Sigmoid colon (tissue), 7 donors: ENCODE data around the gene SMYD3. TPM values are rescaled to one million over a fixed set of nuclear protein-coding genes. Genes with fewer than 3 reads are reported as not detected.

Experiments
- DNase-seq: peaks from one replicate; pipeline ENCODE4 v3.0.0-alpha.2; 2019
- H3K27ac ChIP-seq, 4 donors: fragments of 200-600 bp; sonication (generic); one replicate each; pipeline ENCODE4 v1.5.1; 2016 to 2019; ENCODE audit warnings: mild to moderate bottlenecking in 1 of 4
- H3K27me3 ChIP-seq, 3 donors: fragments of 200-600 bp; sonication (generic); one replicate each; pipeline ENCODE4 v1.5.1; 2019; ENCODE audit warnings: mild to moderate bottlenecking in 1 of 3
- H3K36me3 ChIP-seq, 4 donors: fragments of 200-600 bp; sonication (generic); one replicate each; pipeline ENCODE4 v1.5.1; 2016 to 2019
- H3K4me1 ChIP-seq, 4 donors: fragments of 200-600 bp; sonication (generic); one replicate each; pipeline ENCODE4 v1.5.1; 2017 to 2019
- H3K4me3 ChIP-seq, 4 donors: fragments of 200-600 bp; sonication (generic); one replicate each; pipeline ENCODE4 v1.5.1; 2017 to 2019; ENCODE audit warnings: mild to moderate bottlenecking in 2 of 4, moderate library complexity in 1 of 4
- H3K9me3 ChIP-seq, 4 donors: fragments of 200-600 bp in 3 of 4; sonication (generic) in 3 of 4; one replicate each; pipeline versions ENCODE4 v1.5.1 to v1.6.1; 2013 to 2019
- CTCF ChIP-seq, 4 experiments: fragments of 450-650 bp in 3 of 4; fragments of 200-600 bp in 1 of 4; IDR thresholded peaks; one replicate each; pipeline ENCODE4 v1.5.1; 2016 to 2019; ENCODE audit warnings: antibody characterized with exemption in 4 of 4, mild to moderate bottlenecking in 3 of 4, moderate library complexity in 2 of 4
- EP300 ChIP-seq, 4 donors: sonication (generic); formaldehyde crosslinking; IDR thresholded peaks; one replicate each; pipeline ENCODE4 v1.6.1; 2017; ENCODE audit warnings: antibody characterized with exemption in 4 of 4
- POLR2A ChIP-seq, 2 donors: fragments of 450-650 bp; IDR thresholded peaks; one replicate each; pipeline ENCODE4 v1.6.1; 2016; ENCODE audit warnings: antibody characterized with exemption in 2 of 2, mild to moderate bottlenecking in 2 of 2, moderate library complexity in 2 of 2
- POLR2AphosphoS5 ChIP-seq, 4 donors: sonication (generic); formaldehyde crosslinking; IDR thresholded peaks; one replicate each; pipeline ENCODE4 v1.6.1; 2017; ENCODE audit warnings: antibody characterized with exemption in 4 of 4
- WGBS, 2 donors: extraction: QIAGEN DNeasy Blood & Tissue Kit; methylation state at CpG; one replicate each; pipeline ENCODE4 v1.1.7; 2013; 5-methylcytosine and 5-hydroxymethylcytosine counted together
- intact Hi-C: fragments of 100-400 bp; cut with DNase I; formaldehyde crosslinking; loops from one replicate; pipeline ENCODE4 v1.15.1; 2023
- polyA plus RNA-seq, 3 donors: library from polyadenylated mRNA; stranded (reverse); fragments of 200-250 nt; gene quantifications; one replicate each; pipeline ENCODE4 v1.2.3, GENCODE V29; 2013
- total RNA-seq, 4 donors: library from RNA; depleted of rRNA; stranded (reverse); fragments of >200 nt; gene quantifications; one replicate each; pipeline ENCODE4 v1.1.0, GENCODE V29; 2016
- donor health status: healthy with polysubstance abuse.
- donor health status: Bipolar disorder and iron deficiency.
- donor health status: healthy.

Gene SMYD3
- total and polyA plus RNA-seq, 7 donors: 8.7 to 23.8 (median 17.1) TPM

- no peak overlapping the region for H3K4me3 ChIP-seq
- no peak overlapping the region for H3K27ac ChIP-seq
- no peaks in the 10 kb centered on the region for H3K9me3 ChIP-seq
- no peaks in the 10 kb centered on the region for H3K4me1 ChIP-seq
- no peaks in the 10 kb centered on the region for H3K27me3 ChIP-seq
- no peak for DNase-seq
- H3K36me3 ChIP-seq: no peaks in the 10 kb centered on the region
- WGBS, 2 donors: 76 to 77% methylated on average over 5 of the region's 5 CpGs
- intact Hi-C loops: no loop called here
- TF ChIP-seq POLR2AphosphoS5 (IDR thresholded peaks at IDR 0.05) (no peak), POLR2A (IDR thresholded peaks at IDR 0.05) (no peak), CTCF (IDR thresholded peaks at IDR 0.05) (no peak), EP300 (IDR thresholded peaks at IDR 0.05) (no peak)
These were observed 338.1 kb downstream of the SMYD3 start for GRCh38 chr1:246169019-246169418.

GRCh38 chr1:246166841-246167240 is 340.2 kb downstream of the SMYD3 start:
- 54 to 91% methylated on average over 11 of the region's 11 CpGs for WGBS, 2 donors

GRCh38 chr1:246165826-246166709 is 341.0 kb downstream of the SMYD3 start:
- TF ChIP-seq CTCF (IDR thresholded peaks at IDR 0.05) (no peak), POLR2AphosphoS5 (IDR thresholded peaks at IDR 0.05) (no peak), POLR2A (IDR thresholded peaks at IDR 0.05) (no peak), EP300 (IDR thresholded peaks at IDR 0.05) (no peak)
- Histone ChIP-seq H3K27ac (no peak overlapping the region), H3K4me3 (no peak overlapping the region), H3K36me3 (no peaks in the 10 kb centered on the region), H3K9me3 (no peaks in the 10 kb centered on the region), H3K27me3 (no peaks in the 10 kb centered on the region), H3K4me1 (no peaks in the 10 kb centered on the region)
- DNase-seq: no peak
- 25 to 67% methylated on average over 7 of the region's 7 CpGs for WGBS, 2 donors
- intact Hi-C loops: no loop called here

More at GRCh38 chr1:246166841-246167240, 340.2 kb downstream of the SMYD3 start:
- no peak overlapping the region for H3K27ac ChIP-seq
- intact Hi-C loops: no loop called here
- no peaks in the 10 kb centered on the region for H3K9me3 ChIP-seq
- H3K4me3 ChIP-seq: no peak overlapping the region
- no peak for DNase-seq
- no peaks in the 10 kb centered on the region for H3K4me1 ChIP-seq
- no peaks in the 10 kb centered on the region for H3K36me3 ChIP-seq
- no peak for TF ChIP-seq EP300 (IDR thresholded peaks at IDR 0.05)
- TF ChIP-seq POLR2AphosphoS5 (IDR thresholded peaks at IDR 0.05): no peak
- TF ChIP-seq CTCF (IDR thresholded peaks at IDR 0.05): no peak
- TF ChIP-seq POLR2A (IDR thresholded peaks at IDR 0.05): no peak
- no peaks in the 10 kb centered on the region for H3K27me3 ChIP-seq

GRCh38 chr1:246164764-246165163 is 342.3 kb downstream of the SMYD3 start:
- Histone ChIP-seq H3K4me3 (no peak overlapping the region), H3K9me3 (no peaks in the 10 kb centered on the region), H3K36me3 (no peaks in the 10 kb centered on the region), H3K4me1 (no peaks in the 10 kb centered on the region), H3K27me3 (no peaks in the 10 kb centered on the region), H3K27ac (no peak overlapping the region)
- no peak for TF ChIP-seq POLR2A (IDR thresholded peaks at IDR 0.05)
- TF ChIP-seq POLR2AphosphoS5 (IDR thresholded peaks at IDR 0.05): no peak
- TF ChIP-seq CTCF (IDR thresholded peaks at IDR 0.05): no peak
- no peak for TF ChIP-seq EP300 (IDR thresholded peaks at IDR 0.05)
- WGBS, 2 donors: 94 to 97% methylated on average over 9 of the region's 9 CpGs
- intact Hi-C loops: no loop called here
- DNase-seq: no peak
